Liver (tissue), 9 donors: ENCODE measurements around the gene CPO. TPM values are rescaled to one million over a fixed set of nuclear protein-coding genes. Genes with fewer than 3 reads are reported as not detected.

Source experiments
- DNase-seq: peaks from one replicate; pipeline ENCODE4 v3.0.0-alpha.2; 2017; ENCODE audit warnings: low spot score
- H3K27ac ChIP-seq, 2 donors: one replicate each; pipeline ENCODE4 v1.7.0; 2013; ENCODE audit warnings: inconsistent platforms in 2 of 2, low read length in 2 of 2, control low read depth in 1 of 2, low read depth in 1 of 2, mild to moderate bottlenecking in 1 of 2
- H3K27me3 ChIP-seq, 4 donors: one replicate each; pipeline versions ENCODE4 v1.6.1 to v1.7.0; 2013; ENCODE audit warnings: low read length in 3 of 4, inconsistent platforms in 1 of 4, mild to moderate bottlenecking in 1 of 4, moderate library complexity in 1 of 4; ENCODE audit not compliant: control insufficient read depth in 4 of 4, insufficient read depth in 4 of 4
- H3K36me3 ChIP-seq, 4 donors: one replicate each; pipeline versions ENCODE4 v1.6.1 to v1.7.0; 2013; ENCODE audit warnings: low read length in 3 of 4, mild to moderate bottlenecking in 3 of 4, low read depth in 1 of 4, moderate library complexity in 1 of 4; ENCODE audit not compliant: control insufficient read depth in 4 of 4, insufficient read depth in 3 of 4
- H3K4me1 ChIP-seq, 4 donors: one replicate each; pipeline versions ENCODE4 v1.6.1 to v1.7.0; 2013; ENCODE audit warnings: low read length in 3 of 4, mild to moderate bottlenecking in 3 of 4, moderate library complexity in 1 of 4; ENCODE audit not compliant: control insufficient read depth in 4 of 4, insufficient read depth in 4 of 4
- H3K4me3 ChIP-seq, 3 donors: one replicate each; pipeline versions ENCODE4 v1.6.1 to v1.7.0; 2013; ENCODE audit warnings: low read length in 3 of 3, control low read depth in 1 of 3, low read depth in 1 of 3, mild to moderate bottlenecking in 1 of 3
- H3K9ac ChIP-seq, 2 donors: one replicate each; pipeline ENCODE4 v1.7.0; 2013; ENCODE audit warnings: low read length in 2 of 2, mild to moderate bottlenecking in 2 of 2, moderate library complexity in 2 of 2, control low read depth in 1 of 2, low read depth in 1 of 2
- H3K9me3 ChIP-seq, 4 donors: one replicate each; pipeline versions ENCODE4 v1.6.1 to v1.7.0; 2013; ENCODE audit warnings: low read length in 3 of 4; ENCODE audit not compliant: control insufficient read depth in 4 of 4
- ATF3 ChIP-seq: IDR thresholded peaks from 2 replicates; pipeline ENCODE4 v1.6.1; 2016; ENCODE audit warnings: antibody characterized with exemption
- CTCF ChIP-seq: fragments of 150-350 bp; IDR thresholded peaks from 2 replicates; pipeline ENCODE4 v1.5.1; 2017; ENCODE audit warnings: improper control_type of control experiment, low read depth, low read length; ENCODE audit not compliant: missing input control
- FOXA2 ChIP-seq: IDR thresholded peaks from 2 replicates; pipeline ENCODE4 v1.6.1; 2016; ENCODE audit warnings: antibody characterized with exemption
- HNF4A ChIP-seq, 2 donors: conservative IDR thresholded peaks; 2 replicates each; pipeline ENCODE4 v1.6.1; 2016; ENCODE audit warnings: antibody characterized with exemption in 2 of 2, mild to moderate bottlenecking in 2 of 2
- JUND ChIP-seq, 2 donors: IDR thresholded peaks; 2 replicates each; pipeline ENCODE4 v1.6.1; 2016; ENCODE audit warnings: antibody characterized with exemption in 2 of 2
- MAX ChIP-seq: IDR thresholded peaks from 2 replicates; pipeline ENCODE4 v1.6.1; 2016; ENCODE audit warnings: antibody characterized with exemption
- RAD21 ChIP-seq, 2 donors: IDR thresholded peaks; 2 replicates each; pipeline ENCODE4 v1.6.1; 2016; ENCODE audit warnings: antibody characterized with exemption in 2 of 2, mild to moderate bottlenecking in 2 of 2
- RXRA ChIP-seq, 2 donors: IDR thresholded peaks; 2 replicates each; pipeline ENCODE4 v1.6.1; 2017 to 2018; ENCODE audit warnings: antibody characterized with exemption in 2 of 2, mild to moderate bottlenecking in 1 of 2
- SP1 ChIP-seq: IDR thresholded peaks from 2 replicates; pipeline ENCODE4 v1.6.1; 2018; ENCODE audit warnings: antibody characterized with exemption, mild to moderate bottlenecking
- YY1 ChIP-seq: IDR thresholded peaks from 2 replicates; pipeline ENCODE4 v1.6.1; 2016; ENCODE audit warnings: antibody characterized with exemption, mild to moderate bottlenecking
- WGBS: extraction: QIAGEN DNeasy Blood & Tissue Kit; methylation state at CpG from one replicate; pipeline ENCODE4 v1.1.7; 2013; 5-methylcytosine and 5-hydroxymethylcytosine counted together
- polyA plus RNA-seq, 2 donors: library from polyadenylated mRNA; stranded (reverse) in 1 of 2; unstranded in 1 of 2; fragments of 200-250 nt in 1 of 2; fragments of >200 nt in 1 of 2; fragmentation: Nextera tagmentation in 1 of 2; extraction: Ambion mirVana in 1 of 2; gene quantifications; one replicate each; pipeline versions ENCODE4 v1.2.1 to v1.2.3, GENCODE V29; 2013 to 2015
- total RNA-seq, 2 donors: library from RNA; depleted of rRNA; stranded (reverse); fragments of >200 nt; gene quantifications; one replicate each; pipeline ENCODE4 v1.2.3, GENCODE V29; 2014
- TF ChIP-seq, protein P1 (sequence below): IDR thresholded peaks from 2 replicates; pipeline ENCODE4 v1.6.1; 2016; ENCODE audit warnings: antibody characterized with exemption
- donor health status: healthy.
- donor health status: healthy.
- donor health status: healthy.
- donor health status: healthy.
- donor health status: healthy.

CPO gene
- total and polyA plus RNA-seq, 4 donors, result 0.07 to 0.31 (median 0.25) TPM; not detected in 1

GRCh38 chr2:206984206-206984605 lies 44.9 kb downstream of the CPO start:
- no peak overlapping the region for H3K27ac ChIP-seq
- H3K9me3 ChIP-seq, result no peaks in the 10 kb centered on the region
- H3K36me3 ChIP-seq, result no peaks in the 10 kb centered on the region
- 86% methylated on average over 4 of the region's 4 CpGs for WGBS
- no peak overlapping the region for H3K9ac ChIP-seq
- H3K4me3 ChIP-seq, result no peak overlapping the region
- TF ChIP-seq YY1 (no peak), ATF3 (no peak), RXRA (IDR thresholded peaks at IDR 0.05) (no peak), SP1 (no peak), FOXA2 (no peak), RAD21 (IDR thresholded peaks at IDR 0.05) (no peak), JUND (IDR thresholded peaks at IDR 0.05) (no peak), HNF4A (conservative IDR thresholded peaks at IDR 0.05) (no peak), MAX (no peak)
- TF ChIP-seq, protein P1, sequence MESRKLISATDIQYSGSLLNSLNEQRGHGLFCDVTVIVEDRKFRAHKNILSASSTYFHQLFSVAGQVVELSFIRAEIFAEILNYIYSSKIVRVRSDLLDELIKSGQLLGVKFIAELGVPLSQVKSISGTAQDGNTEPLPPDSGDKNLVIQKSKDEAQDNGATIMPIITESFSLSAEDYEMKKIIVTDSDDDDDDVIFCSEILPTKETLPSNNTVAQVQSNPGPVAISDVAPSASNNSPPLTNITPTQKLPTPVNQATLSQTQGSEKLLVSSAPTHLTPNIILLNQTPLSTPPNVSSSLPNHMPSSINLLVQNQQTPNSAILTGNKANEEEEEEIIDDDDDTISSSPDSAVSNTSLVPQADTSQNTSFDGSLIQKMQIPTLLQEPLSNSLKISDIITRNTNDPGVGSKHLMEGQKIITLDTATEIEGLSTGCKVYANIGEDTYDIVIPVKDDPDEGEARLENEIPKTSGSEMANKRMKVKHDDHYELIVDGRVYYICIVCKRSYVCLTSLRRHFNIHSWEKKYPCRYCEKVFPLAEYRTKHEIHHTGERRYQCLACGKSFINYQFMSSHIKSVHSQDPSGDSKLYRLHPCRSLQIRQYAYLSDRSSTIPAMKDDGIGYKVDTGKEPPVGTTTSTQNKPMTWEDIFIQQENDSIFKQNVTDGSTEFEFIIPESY, result no peak
- DNase-seq, result no peak
- peaks cover 0 to 3% (median 0%) of the 10 kb centered on the region in 4 donors for H3K27me3 ChIP-seq
- H3K4me1 ChIP-seq, result peaks cover 0 to 2% (median under 1%) of the 10 kb centered on the region in 4 donors

DNA sequence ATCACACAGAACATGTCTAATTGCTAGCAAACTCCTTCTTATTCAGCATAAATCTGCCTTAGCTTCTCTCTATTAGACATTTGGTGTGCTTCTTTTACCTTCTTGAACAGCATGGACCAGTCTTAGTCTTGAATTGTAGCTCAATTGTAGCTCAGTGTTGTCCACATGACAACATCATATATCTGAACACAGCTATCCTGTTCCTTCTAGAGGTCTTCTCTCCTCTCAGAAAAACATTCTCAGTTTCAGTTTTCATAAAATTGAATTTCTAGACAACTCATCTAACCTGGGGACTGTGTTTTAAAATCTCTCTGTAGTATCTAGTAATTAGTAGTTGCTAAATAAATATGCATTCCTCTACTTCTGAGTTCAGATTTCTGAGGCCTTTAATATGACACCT lies 47.6 kb downstream of the CPO start:
- Histone ChIP-seq H3K9ac (no peak overlapping the region), H3K27ac (no peak overlapping the region), H3K4me3 (no peak overlapping the region), H3K36me3 (no peaks in the 10 kb centered on the region), H3K27me3 (peaks cover 0 to 3% (median 0%) of the 10 kb centered on the region in 4 donors), H3K4me1 (peaks cover 0 to 4% (median 1%) of the 10 kb centered on the region in 4 donors), H3K9me3 (no peaks in the 10 kb centered on the region)
- TF ChIP-seq FOXA2, result no peak
- no peak for TF ChIP-seq HNF4A (conservative IDR thresholded peaks at IDR 0.05)
- TF ChIP-seq YY1, result no peak
- DNase-seq, result no peak

DNA sequence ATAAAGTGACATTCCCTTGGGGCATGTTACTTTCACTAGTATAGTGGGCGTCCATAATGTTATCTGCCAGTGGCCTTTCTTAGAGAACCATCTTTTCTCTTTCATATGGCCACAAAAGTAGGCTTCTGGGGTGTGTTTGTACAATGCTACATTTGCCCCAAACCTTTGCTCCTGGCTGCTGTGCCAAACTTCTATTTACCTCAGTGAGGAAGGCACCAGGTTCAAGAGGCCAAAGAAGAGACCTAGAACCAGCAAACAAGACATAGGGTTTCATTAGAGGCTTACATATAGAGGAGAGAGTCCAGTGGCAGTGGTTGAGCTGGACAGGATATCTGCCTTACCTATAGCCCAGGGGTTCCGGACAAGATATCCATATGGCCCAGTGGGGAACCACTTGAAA lies 48.5 kb downstream of the CPO start:
- Histone ChIP-seq H3K27me3 (peaks cover 0 to 3% (median 0%) of the 10 kb centered on the region in 4 donors), H3K9ac (no peak overlapping the region), H3K36me3 (no peaks in the 10 kb centered on the region), H3K4me1 (peaks cover 0 to 4% (median 1%) of the 10 kb centered on the region in 4 donors), H3K4me3 (no peak overlapping the region), H3K27ac (no peak overlapping the region), H3K9me3 (no peaks in the 10 kb centered on the region)
- 97% methylated on average over 2 of the region's 2 CpGs for WGBS
- DNase-seq, result no peak
- no peak for TF ChIP-seq CTCF
- peak in 1 of 2 donors; percentile 48 for TF ChIP-seq HNF4A (conservative IDR thresholded peaks at IDR 0.05)
